ENCODE measurements around the gene ATOH8. TPM values are rescaled to one million over a fixed set of nuclear protein-coding genes. Genes with fewer than 3 reads are reported as not detected.
A peak's percentile ranks its signal among the peaks of the same experiment; 100 is the strongest.

ATOH8 gene
- total RNA-seq, 1 donor from 2014 or later, result 3.0 TPM

DNA sequence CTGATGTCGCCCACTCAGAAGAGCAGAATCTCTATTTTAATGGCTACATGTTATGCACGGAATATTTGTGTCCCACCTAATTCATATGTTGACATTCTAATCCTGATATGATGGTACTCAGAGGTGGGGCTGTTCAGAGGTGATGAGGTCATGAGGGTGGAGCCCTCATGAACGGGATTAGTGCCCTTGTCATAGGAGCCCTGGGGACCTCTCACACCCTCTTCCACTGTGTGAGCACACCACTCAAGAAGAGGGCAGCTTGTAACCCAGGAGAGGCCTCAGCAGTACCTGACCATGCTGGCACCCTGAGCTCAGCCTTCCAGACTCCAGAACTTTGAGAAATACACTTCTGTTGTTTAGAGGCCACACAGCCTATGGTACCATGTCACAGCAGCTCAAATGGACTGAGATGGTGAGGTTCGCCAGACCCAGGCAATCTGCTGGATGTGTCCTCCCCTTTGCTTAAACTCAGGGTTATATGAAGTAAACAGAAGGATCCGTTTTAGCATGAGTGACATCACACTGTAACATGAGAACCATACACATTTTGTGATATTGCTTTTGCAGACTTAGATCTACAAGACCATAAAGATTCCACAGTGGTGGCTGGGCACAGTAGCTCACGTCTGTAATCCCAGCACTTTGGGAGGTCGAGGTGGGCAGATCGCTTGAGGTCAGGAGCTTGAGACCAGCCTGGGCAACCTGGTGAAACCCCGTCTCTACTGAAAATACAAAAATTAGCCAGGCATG, 48.7 kb downstream of the ATOH8 start:
- DNase-seq, result no peak

DNA sequence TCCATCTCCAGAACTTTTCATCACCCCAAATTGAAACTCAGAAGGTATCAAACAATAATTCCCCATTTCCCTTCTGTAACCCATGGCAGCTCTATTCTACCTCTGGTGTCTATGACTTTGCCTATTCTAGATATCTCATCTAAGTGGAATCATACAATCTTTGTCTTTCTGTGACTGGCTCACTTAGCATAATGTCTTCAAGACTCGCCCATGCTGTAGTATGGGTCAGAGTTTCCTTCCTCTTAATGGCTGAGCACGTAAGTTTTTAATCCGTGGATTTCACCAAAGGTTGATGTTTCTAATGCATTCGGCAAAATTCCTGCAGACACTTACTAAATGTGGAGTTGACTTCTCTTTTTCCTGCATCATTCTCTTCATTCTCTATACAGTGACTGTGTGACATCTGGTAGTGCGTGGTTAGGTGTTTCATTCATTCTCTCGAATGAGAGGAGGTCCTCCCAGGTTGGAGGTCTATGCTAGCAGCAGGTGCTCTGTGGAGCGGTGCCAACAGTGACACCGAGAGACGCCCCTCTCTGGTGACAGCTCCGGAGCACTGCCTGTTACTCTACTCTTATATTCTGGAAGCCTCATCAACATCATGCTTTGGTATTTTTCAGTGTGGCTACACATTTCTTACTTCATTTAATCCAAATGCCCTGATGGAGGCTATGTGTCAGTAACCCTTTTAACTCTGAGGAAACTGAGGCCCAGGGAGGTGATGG, 50.1 kb downstream of the ATOH8 start:
- DNase-seq, result no peak

DNA sequence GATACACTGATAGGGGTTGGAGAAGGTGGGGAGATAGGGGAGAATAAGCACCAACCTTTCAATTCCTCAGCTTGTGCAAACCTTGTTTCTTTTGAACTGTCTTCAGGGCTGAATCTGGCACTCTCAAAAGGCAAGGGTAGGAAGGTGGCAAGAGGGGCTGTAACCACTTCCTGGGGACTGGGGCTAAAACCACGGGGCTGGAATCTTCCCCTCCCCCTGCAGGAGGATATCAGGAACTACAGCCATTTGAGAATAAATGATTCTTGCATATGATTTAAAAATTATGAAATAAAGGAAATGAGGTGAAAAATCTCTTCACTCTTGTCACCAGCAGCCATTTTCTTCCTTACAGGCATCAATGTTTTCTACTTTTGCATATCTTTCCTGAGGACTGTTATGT, 50.8 kb downstream of the ATOH8 start:
- no peak for DNase-seq

DNA sequence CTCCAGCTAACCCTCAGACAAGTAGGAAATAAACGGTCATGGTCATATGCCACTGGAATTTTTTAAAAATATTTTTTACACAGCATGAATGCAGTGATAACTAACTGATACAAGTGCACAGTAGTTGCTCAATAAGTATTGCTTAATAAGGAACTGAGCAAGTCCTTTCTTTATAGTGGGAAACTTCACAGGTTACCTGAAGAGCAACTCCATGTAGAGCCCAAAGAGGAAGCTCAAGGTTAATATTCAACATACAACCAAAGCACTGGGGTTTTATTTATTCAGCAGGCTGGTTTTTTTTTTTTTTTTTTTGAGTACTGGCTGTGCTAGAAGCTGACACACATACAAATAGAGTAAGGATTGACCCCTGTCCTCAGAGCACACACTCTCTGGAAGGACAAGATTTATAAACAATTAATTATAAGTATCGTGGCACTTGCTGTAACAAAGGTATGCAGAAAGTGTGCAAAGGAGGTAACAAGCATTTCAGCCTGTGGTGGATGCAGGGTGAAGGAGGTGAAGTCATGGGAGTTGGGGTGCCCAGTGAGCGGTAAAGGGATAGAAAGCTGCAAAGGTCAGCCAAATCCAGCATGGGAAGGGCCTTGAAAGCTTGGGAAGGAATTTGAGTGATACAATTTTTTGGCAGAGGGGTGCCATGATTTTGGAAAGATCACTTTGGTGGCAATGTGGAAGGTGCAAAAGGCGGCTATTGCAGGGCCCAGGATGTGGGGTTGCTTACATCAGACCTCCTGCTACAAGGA, 52.7 kb downstream of the ATOH8 start:
- no peak for DNase-seq

DNA sequence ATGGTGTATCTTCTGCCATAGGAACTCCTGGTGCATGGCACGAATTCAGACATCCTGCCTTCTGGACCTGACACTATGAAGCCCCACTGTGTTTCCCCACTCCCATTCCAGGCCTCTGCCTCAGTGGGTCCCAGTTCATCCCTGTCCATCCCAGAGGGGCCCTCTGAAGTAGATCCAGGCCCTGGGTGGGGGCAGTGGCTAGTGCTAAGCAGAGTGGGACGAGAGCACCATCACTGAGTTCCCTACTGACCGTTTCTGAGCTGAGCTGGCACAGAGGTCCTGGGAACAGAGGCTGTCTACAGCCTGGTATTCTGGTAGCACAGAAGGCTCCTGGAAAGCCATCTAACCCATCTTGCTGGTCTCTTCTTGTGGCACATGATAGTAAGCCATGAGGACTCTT, 54.0 kb downstream of the ATOH8 start:
- DNase-seq, result no peak

DNA sequence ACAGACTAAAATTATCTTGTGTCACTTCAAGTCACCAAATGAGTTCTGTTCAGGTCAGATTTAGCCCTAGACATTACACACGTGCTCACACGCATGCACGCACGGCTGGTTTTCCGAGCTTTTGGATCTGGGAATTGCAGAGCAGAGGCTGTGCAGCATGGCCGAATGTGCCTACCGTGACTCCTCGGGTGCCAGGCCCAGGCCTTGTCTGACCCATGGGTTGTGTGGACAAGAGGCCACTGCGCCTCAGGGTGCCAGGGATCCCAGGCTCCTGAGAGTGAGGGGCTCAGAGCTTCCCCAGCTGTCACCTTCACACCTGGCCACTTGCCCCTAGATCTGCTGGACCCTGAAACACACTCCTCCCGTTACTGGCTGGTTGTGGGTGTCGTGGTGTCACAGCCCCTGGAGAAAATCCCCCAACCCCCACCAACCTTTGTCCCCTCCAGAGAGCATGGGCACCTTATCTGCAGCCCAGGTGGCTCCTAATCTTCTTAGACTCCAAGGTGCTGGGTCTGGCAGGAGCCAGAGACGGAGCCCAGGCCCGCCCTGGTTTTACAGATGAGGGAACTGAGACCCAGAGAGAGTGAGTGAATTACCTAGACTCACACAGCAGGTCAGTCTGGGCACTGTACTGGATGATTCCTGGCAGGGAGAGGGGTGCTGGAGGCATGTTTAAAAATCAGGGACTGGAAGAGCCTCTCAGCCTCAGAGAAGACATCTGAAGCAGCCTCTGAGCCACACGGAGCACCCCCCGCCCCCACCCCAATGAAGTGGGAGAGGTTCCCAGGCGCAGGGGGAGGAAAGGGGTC, 56.8 kb downstream of the ATOH8 start:
- DNase-seq, result no peak

DNA sequence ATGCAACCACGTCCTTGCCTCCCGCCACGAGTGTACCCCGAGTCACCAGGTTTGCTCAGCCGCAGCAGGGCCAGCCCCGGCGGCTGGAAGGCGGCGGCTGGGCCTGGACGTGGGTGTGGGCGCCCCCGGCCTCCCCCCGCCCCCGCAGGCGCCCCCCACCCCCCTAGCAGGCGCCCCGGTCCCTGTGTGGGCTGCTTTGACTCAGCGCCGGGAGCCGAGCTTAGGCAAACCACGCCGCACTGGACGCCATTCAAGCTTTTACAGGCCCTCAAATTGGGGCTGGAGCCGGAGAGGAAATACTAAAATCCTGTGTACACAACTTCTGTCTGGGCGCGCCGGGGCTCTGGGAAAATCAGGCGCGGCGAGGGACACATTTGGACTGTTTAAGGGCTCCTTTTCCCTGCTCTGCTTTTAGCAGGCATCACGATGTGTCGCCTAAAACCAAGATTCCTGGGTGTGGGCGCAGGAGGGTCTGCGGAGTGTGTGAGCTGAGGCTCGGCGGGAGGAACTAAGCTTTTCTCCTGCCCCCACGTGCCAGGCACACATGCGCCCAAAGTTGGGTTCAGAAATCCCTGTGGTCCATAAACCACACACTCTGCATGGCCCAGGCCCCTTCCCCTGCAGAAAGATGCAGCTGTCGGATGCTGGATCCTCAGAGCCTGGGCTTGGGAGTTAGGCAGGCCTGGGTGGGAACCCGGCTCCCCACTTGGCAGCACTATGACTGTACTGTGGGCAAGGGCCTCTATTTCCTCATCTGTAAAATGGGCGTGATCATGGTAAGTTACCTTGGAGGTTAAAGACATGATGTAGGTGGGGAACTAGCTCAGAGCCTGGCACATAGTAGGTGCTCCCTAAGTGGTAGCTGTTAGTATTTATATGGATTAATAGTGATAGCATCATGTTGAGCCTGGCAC, 57.6 kb downstream of the ATOH8 start:
- no peak for DNase-seq

DNA sequence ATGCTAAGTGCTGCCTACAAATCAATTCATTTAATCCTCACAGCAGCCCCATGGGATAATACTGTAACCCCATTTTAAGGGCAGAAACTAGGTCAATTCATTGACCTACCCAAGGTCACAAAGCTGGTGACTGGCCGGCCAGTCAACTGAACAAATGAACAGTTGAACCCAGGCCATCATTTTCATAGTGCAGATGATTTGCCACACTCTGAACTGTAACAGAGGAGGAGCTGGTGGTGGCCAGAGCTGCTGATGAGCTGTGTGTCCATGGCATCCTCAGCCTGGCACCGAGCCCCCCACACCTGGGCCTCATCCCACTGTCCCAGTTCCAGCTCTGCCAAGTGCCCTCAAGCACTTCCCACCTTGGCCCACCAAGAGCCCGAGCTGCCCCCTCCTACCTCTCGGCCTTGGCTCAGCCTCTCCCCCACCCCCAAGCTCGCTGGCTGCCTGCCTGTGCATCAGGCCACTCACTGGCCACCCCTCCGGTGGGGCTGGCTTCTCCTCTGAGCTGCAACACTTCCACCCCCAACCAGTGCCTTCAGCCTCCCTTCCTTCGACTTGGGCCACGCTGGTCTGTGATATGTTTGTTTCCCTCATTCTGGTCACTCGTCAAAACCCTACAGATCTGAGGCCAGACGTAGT, 58.4 kb downstream of the ATOH8 start:
- DNase-seq, result no peak

DNA sequence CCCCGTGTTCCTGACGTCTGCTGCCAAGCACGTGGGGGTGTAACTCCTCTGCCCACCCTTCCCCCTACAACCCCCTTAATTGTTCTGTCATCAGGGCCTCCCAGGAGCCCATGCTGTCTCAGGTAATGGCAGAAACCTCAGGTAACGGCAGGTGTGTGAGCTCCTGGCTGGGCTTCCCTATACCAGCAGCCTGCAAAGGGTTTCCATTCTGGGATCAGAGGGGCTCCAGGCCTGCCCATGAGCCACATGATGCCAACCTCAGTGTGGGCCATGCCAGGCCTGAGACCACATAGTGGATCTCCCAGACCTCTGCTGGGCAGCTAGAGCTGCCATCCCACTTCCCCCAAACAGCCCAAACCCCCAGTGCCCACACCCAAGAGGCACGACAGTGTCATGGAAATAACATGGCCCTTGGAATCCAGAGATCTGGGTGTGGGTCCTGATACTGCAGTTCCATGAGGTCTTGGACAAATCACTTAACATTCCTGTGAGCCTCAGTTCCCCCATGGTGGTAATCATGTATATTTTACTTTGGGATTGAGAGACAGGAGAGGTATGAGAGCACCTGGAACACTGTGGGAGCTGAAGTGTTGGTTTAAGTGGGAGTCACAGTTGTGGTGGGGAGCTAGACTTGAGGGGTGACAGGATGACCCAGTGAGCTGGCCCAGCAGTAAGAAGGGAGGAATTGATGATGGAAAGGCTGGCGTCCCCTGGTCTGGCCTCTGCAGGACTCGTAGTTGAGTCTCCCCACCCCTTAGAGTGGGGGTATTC, 59.6 kb downstream of the ATOH8 start:
- no peak for DNase-seq

DNA sequence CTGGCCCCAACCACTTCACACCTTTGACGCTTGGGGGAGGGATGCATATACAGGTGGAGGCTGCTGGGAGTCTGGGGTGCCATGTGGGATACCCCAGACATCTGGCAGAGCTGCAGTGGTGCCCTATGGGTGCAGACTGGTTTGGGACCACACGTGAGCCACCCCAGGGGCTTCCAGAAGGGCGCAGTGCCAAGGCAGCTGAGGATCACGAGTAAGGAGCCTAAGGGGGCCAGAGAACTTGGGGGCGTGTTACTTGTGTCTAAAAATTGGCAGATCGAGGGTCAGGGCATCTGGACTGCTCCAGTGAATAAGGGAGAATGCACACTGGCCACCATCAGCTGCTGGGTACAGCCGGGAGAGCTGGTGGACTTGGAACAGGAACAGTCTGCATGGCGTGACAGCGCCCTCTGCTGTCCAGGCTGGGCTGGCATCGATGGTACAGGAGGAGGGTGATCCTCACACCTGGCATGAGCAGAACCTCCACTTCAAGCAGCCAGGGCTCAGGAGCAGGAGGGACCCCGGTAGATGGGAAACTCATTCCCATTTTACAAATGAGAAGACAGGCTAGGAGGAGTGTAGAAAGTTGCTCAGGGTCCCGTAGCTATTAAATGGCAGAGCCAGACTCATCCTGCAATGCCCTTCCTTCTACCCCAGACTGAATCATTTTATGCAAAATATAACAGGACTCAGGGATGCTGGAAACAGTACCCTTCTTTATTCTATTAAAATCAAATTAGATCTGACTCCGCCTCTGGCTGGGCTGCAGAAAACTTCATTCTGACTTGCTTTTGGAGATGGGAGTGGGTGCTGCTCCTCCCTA, 60.4 kb downstream of the ATOH8 start:
- DNase-seq, result peak; percentile 82

DNA sequence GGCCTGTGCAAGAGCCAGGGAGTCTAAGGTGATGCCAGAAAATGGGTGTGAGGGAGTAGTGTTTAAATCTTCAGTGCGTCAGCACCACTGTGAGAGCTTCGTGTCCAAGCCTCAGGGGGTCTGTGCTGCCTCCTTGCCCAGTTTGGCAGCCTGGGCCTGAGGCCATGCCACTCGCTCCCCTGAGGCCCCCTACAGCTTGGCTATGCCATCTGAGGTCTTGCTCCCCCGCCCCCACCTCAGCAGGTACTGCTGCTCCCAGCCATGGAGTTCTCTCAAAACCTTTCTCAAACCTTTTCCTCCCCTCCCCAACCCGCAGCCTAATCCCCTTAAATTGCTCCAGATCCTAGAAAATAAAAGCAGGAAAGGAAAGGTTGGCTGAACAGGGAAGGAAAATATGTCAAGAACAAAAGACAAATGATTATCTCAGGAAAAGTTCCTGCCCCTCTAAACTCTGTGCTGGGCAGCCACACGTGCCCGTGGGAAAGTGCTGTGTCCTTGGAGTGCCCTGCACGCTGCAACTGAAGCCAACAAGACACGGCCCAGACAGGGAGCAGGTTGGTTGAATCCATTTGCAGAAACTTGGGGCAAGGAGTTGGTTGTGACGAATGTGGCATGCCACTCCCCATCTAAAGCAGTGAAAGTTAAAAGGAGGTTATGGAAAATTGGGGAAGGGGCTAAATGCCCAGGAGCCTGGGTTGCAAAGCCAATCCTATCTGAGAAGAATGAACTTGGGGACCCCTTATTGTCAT, 61.2 kb downstream of the ATOH8 start:
- DNase-seq, result no peak

DNA sequence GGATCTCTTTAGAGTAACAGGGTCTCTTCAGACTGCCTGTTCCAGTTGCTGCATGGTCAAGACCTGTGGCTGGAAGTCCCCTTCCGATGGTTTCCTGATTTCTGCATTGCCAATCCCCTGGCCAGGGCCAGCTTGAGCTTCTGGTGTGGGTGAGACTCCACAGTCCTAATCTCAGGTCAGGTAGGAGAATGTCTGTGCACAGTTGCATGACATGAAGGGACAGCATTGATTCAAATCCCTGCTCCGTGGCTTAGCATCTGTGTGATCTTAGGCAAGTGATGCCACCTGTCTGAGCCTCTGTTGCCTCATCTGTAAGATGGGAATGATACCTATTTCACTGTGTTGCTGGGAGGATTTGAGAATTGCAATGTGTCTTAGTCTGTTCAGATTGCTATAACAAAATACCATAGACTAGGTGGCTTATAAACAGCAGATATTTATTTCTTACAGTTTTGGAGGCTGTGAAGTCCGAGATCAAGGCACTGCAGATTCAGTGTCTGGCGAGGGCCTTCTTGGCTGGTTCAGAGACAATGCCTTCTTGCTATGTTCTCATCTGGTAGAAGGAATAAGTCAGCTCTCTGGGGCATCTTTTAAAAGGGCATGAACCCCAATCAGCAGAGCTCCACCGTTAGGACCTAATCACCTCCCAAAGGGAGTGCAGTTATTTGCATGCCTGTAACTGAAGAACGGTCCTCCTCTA, 66.2 kb downstream of the ATOH8 start:
- DNase-seq, result no peak

DNA sequence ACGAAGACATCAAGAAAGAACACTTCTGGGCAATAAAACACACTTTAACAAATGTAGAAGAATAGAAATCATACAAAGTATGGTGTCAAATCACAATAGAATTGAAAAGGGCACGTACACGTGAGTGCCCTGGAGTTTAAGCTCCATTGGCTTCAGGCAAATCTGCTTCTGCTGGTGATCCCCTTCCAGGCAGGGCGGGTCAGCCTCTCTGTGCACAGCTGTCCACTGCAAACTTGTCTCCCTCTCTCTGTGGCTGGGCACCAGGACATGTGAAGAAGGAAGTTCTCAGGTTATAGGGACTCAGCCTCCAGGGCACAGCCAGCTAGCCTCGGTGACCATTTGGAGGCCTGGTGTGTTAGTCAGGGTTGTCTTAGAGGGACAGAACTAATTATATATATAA, 69.0 kb downstream of the ATOH8 start:
- no peak for DNase-seq

DNA sequence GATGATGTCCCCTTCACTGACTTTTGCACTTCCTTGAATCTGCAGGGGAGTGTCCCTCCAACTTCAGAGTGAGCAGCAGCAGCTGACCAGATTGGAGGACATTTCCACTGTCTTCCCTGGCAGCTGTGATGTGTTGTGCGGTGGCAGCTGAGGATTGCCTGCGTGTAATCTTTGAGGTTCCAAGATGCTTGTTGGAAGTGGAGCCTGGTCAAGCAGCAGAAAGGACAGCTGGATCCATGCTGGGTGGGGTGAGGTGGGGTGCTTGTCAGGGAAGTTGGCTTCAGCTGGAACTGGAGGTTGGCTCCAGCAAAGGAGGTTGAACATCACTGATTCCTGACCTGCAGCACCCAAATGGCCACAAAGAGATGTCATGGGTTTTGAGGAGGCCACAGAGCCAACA, 70.2 kb downstream of the ATOH8 start:
- no peak for DNase-seq

DNA sequence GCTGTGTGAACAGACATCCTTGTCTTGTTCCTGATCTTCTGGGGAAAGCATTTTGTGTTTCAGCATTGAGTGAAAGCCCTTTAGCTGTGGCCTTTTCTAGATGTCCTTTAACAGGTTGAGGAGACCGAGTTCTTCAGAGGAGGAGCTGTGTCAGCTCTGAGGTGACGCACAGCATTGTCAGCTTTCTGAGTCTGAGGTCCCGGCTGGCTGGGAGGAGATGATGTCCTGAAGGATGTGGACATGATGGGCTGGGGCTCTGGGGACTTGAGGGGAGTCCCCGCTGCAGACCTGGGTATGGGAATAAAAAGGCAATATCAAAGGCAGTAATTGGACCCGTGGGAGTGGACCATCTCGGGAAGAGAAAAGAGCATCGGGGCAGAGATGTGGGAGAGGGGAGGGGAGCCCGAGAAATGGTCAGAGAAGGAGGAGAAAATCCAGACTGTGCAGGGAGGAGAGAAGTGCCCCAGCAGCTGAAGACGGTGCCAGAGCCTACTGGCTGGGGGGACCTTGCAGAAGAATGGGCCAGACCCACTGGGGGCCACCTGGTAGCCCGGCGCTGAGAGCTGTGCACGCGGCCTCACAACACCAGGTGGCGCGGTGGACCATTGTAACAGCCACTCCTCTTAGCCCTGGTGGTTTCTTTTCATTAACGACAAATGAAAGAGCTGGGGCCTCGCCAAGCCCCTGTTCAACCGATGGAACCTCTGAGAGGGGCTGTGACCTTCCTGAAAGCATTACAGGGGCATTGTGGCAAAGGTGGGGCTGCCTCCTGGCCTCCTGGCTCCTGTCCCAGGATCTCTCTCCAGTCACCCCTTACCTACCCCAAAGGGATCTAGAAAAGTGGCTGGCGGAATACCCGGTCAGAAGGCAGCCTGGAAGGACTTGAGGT, 73.4 kb downstream of the ATOH8 start:
- peak; percentile 24 for DNase-seq

DNA sequence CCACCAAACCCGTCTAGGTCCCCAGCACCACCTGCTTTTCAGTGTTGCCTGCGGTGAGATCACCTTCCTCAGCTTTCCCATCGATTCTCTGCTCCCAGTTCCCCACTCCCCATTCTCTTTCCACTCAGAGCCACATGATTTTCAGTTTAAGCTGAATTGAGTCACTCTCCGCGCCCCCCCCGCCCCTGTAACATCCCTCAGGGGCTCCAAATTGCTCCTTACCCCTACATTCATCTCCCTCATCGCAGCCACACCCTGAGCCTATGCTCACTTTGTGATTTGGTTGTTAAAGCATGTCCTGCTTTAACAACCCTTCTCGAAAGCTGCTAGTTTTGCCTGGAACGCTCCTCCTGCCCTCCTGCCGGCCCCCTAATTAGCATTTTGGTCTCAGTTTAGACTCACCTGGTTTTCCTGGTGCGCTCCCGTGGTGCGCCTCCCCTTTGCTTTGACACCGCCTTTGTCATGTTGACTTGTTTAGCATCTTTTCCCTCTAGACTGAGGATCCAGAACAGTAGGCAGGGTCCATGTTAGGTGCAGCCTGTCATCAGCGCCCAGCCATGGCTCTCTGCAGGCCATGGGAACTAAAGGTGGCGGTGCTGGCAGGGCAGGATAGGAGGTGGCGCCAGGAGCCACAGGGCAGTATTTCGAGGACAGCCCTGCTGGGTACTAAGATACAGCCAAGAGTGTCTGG, 74.2 kb downstream of the ATOH8 start:
- DNase-seq, result no peak
